MG63 (cell line): ENCODE data around the gene DUSP16. TPM values are rescaled to one million over a fixed set of nuclear protein-coding genes. Genes with fewer than 3 reads are reported as not detected.
"Not testable (repeated sequence)": the region's sequence is repeated elsewhere in the genome, so short reads cannot be mapped to it uniquely, and the experiment has no call there.

Source experiments
- DNase-seq: peaks from one replicate; pipeline ENCODE4 v3.0.0-alpha.2; 2020
- H3K27me3 ChIP-seq: fragments of 250-450 bp; sonication (Bioruptor Pico); 2 replicates; pipeline ENCODE4 v1.5.1; 2020; ENCODE audit warnings: mild to moderate bottlenecking, moderate library complexity
- H3K36me3 ChIP-seq: fragments of 250-450 bp; sonication (Bioruptor Pico); 2 replicates; pipeline ENCODE4 v1.5.1; 2020; ENCODE audit warnings: mild to moderate bottlenecking, moderate library complexity
- H3K4me3 ChIP-seq: fragments of 250-450 bp; sonication (Bioruptor Pico); 2 replicates; pipeline ENCODE4 v1.5.1; 2020; ENCODE audit warnings: mild to moderate bottlenecking, moderate library complexity
- H3K9me3 ChIP-seq: fragments of 250-450 bp; sonication (Bioruptor Pico); 2 replicates; pipeline ENCODE4 v1.5.1; 2020; ENCODE audit warnings: mild to moderate bottlenecking, moderate library complexity
- total RNA-seq: library from RNA; depleted of rRNA; stranded (reverse); fragments of >200 nt; shearing (Covaris generic); gene quantifications from 2 replicates; pipeline ENCODE4 v1.2.3, GENCODE V29; 2014; ENCODE audit warnings: low replicate concordance

The DUSP16 gene
- total RNA-seq, 1 experiment from 2014 or later = 11.5 TPM

DNA sequence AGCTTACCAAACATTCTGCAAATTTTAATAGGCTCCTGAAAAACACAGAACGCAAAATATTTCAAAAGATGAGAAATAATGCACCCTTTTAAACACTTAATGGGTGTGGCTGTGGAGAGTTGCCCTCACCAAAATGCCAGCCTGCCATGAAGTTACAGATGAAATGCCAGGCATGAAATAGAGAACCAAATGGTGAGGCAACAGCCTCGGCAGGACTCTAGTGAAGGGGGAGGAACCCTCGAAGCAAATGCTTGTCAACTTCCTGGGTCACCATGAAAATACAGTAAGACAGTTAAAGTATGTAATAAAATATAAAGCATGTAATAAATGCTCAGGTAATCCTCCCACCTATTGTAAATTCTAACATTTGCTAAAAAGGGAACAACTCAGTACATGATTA lies 24.1 kb downstream of the DUSP16 start:
- H3K9me3 ChIP-seq = no peaks in the 10 kb centered on the region
- no peaks in the 10 kb centered on the region for H3K36me3 ChIP-seq
- H3K27me3 ChIP-seq = no peaks in the 10 kb centered on the region
- no peak overlapping the region for H3K4me3 ChIP-seq
- DNase-seq = no peak

DNA sequence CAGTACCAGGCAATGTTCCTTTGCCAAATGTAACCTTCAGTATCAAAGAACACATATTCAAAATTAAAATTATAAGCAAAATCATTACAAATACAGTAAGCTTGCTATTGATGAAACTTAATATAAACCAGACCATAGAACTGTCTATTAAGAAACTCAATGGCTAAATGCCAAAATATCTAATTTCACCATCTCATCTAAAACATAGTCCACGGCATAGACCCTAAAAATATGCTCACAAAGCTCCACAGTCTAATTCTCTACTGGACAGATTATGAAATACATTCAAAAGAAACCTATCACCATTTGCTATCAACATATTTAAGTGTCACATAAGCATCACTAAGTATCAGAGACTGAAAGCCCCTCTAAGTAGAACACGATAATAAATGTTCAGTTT lies 25.2 kb downstream of the DUSP16 start:
- H3K36me3 ChIP-seq = no peaks in the 10 kb centered on the region
- no peaks in the 10 kb centered on the region for H3K9me3 ChIP-seq
- DNase-seq = no peak
- H3K27me3 ChIP-seq = no peaks in the 10 kb centered on the region
- H3K4me3 ChIP-seq = no peak overlapping the region

DNA sequence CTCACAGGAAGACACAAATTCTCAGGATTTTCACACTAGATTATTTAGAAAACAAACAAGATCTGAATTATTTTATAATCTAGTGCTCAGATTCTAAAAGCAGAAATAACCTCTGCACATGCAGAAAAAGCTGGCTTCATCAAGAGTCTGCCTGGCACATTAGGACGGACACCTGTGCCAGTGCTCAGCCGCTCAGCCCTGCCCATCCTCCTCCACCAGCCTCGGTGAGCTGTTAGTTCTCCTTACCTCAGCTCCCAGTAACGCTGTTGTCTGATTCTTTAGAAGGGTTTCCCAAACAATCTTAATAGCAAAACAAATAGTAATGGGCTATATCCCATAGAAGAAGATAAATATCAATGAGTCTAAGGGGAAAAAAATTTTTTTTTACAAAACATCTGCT lies 27.7 kb downstream of the DUSP16 start:
- H3K4me3 ChIP-seq = no peak overlapping the region

DNA sequence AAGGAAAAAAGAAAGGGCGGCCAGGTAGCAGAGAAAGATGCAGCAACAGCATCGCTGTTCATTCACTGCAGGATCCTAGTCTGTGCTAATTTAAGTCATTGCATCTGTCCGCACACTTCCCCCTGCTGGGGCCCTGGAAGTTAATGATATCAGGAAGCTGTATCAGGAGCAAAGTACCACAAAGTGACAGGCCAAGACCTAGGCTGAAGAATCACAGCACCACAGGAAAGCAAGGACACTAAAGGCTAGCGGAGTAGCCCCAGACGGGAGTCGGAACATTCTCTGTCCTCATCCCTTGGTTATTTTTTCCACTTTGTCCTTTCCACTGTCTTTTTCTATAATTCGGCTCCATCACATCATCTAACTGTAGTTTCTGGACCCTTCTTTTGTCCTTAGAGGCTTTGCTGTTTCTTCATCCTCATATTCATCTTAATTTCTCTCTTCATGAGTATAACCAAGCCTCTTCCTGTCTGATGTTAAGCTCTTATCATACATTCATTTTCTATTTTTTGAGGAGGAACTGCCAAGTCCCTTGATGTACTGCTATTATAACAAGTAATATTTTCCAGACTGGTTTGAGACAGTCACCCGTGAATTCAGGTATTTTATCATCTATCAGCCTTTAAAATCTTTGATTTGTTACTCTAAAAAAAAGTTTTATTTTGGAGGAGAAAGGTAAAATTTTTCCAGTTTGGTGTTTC lies 28.3 kb downstream of the DUSP16 start:
- Histone ChIP-seq H3K9me3 (no peaks in the 10 kb centered on the region), H3K27me3 (no peaks in the 10 kb centered on the region), H3K36me3 (peaks cover 6% of the 10 kb centered on the region; the same call in 1 of the 2 replicates), H3K4me3 (no peak overlapping the region)
- no peak for DNase-seq

More for the DNA sequence above, 27.7 kb downstream of the DUSP16 start:
- H3K36me3 ChIP-seq = peaks cover 3% of the 10 kb centered on the region; the same call in 1 of the 2 replicates
- DNase-seq = no peak
- H3K9me3 ChIP-seq = no peaks in the 10 kb centered on the region
- no peaks in the 10 kb centered on the region for H3K27me3 ChIP-seq

DNA sequence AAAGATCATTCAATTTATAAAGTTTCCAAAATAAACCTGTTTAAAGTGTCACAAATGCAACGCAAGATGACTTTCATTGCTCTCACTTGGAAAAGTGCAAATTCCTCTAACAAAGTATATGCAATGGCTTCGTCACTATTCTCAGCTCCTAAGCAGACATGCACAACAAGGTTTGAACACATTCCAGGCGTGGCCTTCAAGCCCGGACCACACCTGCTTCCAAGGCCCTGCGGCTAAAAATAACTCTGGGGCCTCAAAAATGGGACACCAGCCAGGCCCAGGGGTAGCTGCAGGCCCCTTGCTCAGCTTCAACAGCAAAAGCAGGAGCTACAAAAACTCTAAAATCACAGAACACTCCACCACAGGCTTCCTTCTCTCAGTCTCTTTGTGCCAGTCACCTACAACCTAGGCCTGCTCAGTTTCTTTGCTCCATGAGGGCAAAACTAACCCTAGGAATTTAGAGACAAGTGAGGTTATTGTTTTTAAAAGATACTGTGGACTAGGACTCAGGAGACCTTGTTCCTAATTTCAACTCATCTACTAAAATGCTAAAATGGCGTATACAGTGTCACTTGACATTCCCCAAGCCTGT lies 29.3 kb downstream of the DUSP16 start:
- H3K9me3 ChIP-seq = no peaks in the 10 kb centered on the region
- H3K36me3 ChIP-seq = peaks cover 6% of the 10 kb centered on the region; the same call in 1 of the 2 replicates
- H3K4me3 ChIP-seq = no peak overlapping the region
- no peak for DNase-seq
- H3K27me3 ChIP-seq = no peaks in the 10 kb centered on the region

DNA sequence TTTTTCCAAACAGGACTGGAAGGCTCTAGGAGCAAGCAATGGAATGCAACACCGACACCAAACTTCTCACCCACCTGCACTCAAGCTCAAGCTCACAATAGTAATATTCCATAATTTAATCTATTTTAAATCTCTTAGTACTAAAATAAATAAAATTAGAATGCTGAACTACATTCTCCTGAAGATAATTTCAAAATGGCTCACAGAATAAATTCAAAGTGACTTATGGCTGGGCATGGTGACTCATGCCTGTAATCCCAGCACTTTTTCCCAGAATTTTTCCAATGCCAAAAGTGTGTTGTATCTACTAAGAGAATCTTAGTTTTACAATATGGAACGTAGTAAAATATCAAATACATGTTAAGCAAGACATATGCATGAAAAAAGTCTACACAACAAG lies 31.5 kb downstream of the DUSP16 start:
- Histone ChIP-seq H3K4me3 (no peak overlapping the region), H3K9me3 (no peaks in the 10 kb centered on the region), H3K27me3 (no peaks in the 10 kb centered on the region), H3K36me3 (peaks cover 6% of the 10 kb centered on the region; the same call in 1 of the 2 replicates)
- no peak for DNase-seq

DNA sequence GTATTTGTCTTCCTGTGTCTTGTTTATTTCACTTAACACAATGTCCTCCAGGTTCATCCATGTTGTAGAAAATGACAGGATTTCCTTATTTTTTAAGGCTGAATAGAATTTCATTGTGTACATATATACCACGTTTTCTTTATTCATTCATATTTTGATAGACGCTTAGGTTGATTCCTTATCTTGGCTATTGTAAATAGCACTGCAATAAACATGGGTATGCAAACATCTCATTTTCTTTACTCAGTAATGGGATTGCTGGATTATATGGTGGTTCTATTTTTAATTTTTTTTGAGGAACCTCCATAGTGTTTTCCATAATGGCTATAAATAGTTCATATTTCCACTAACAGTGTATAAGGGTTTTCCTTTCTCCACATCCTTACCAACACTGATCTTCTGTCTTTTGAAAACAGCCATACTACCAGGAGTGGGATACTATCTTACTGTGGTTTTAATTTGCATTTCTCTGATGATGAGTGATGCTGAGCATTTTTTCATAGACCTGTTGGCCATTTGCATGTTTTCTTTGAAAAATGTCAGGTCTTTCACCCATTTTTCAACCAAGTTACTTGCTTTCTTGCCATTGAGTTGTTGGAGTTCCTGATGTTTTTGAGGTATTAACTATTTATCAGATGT lies 32.8 kb downstream of the DUSP16 start:
- no peaks in the 10 kb centered on the region for H3K27me3 ChIP-seq
- H3K4me3 ChIP-seq = no peak overlapping the region
- no peak for DNase-seq
- no peaks in the 10 kb centered on the region for H3K9me3 ChIP-seq
- H3K36me3 ChIP-seq = peaks cover 6% of the 10 kb centered on the region; the same call in 1 of the 2 replicates

DNA sequence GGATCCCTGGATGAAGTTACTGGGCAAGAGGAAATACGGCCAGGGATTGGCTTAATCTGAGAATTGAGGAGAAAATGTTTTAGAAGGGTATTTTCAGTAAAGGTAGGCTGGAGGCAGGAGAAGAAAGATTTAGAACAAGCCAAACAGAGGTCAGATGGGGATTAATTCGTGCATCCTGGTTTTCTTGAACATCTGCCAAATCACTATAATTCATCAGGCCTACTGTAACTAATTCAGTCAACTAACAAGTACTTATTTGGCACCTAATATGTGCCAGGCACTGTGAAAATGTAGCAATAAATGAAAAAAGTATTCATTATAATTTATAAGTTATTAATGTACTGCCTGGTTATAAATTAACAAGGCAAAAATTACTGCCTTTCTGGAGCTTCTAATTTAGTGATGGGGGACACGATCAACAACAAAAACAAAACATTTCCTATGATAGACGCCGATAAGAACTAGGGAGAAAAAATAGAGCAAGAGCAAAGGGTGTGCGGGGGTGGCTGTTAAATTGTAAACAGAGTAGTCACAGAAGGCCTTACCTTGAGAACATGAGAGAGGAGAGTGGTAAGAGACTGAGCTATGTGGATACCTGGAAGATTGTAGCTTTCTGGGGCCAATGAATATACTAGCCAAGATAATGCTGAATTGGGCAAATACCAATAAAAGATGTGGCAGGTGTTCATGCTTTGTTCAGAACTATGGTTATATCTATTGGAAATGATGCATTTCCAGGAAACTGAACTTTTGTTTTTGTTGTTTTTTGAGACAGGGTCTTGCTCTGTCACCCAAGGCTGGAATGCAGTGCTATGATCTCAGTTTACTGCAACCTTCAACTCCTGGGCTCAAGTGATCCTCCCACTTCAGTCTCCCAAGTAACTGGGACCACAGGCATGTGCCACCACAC lies 34.0 kb downstream of the DUSP16 start:
- H3K27me3 ChIP-seq = no peaks in the 10 kb centered on the region
- no peak overlapping the region for H3K4me3 ChIP-seq
- H3K36me3 ChIP-seq = peaks cover 6% of the 10 kb centered on the region; the same call in 1 of the 2 replicates
- no peaks in the 10 kb centered on the region for H3K9me3 ChIP-seq
- no peak for DNase-seq

DNA sequence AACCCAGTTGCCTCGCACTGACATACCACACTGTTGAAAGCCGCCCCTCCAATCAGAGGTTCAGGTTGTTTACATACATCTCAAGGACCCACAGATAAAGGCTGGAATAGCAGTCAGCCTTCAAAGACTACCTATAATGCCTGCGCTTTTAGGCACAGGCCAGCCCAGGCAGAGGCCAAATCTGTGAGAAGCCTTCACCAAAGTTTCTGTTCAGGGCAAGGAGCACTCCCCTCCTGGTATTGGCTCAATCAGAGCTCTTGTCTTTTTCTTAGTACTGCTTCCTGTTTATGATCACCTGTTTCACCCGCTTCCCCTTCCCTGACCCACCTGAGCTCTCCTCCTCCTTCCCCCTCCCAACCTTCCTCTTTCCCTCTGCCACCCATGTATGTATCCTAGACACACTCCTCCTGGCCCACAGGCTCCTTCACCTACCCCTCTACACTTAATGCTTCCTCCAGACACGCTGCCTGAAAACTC lies 34.8 kb downstream of the DUSP16 start:
- no peak for DNase-seq
- Histone ChIP-seq H3K27me3 (no peaks in the 10 kb centered on the region), H3K4me3 (no peak overlapping the region), H3K36me3 (peaks cover 6% of the 10 kb centered on the region; the same call in 1 of the 2 replicates), H3K9me3 (no peaks in the 10 kb centered on the region)

DNA sequence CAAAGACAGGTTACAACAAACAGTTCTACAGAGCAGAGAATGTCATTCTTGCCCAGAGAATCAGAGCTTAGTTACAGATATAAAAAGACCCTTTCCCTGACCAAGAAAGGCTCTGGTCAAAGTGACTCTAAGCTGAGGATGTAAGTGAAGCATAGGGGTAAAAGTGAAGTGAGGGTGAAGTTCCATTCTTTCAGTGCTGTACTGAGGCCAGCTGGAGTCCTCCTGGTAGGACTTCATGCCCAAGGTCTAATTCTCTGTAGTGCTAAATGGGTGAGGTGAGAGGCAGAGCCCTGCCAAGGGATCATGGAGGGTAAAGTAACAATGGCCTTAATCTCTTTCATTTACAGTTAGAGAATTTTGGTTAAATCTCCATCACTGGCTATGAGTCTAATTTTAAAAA lies 38.5 kb downstream of the DUSP16 start:
- Histone ChIP-seq H3K27me3 (no peaks in the 10 kb centered on the region), H3K4me3 (no peak overlapping the region), H3K9me3 (no peaks in the 10 kb centered on the region), H3K36me3 (no peaks in the 10 kb centered on the region)
- no peak for DNase-seq

DNA sequence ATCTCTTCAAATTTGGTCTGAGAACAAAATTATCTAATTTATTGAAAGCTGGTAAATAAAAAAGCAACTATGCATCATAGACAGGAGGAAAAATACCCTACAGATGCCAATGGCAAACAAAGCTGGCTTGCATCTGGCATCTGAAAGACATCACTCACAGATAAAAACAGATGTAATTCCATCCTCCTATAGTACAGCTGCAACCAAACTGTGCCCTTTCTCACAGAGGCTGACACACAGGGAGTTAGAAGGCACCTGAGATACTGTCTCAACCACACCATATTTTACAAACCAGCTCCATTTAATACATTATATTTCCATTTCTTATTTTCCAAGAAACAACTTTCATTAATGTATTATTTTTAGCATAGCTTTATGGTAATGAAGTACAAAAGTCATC lies 39.4 kb downstream of the DUSP16 start:
- Histone ChIP-seq H3K9me3 (no peaks in the 10 kb centered on the region), H3K36me3 (peaks cover 3% of the 10 kb centered on the region; the same call in 1 of the 2 replicates), H3K4me3 (no peak overlapping the region), H3K27me3 (no peaks in the 10 kb centered on the region)
- no peak for DNase-seq

DNA sequence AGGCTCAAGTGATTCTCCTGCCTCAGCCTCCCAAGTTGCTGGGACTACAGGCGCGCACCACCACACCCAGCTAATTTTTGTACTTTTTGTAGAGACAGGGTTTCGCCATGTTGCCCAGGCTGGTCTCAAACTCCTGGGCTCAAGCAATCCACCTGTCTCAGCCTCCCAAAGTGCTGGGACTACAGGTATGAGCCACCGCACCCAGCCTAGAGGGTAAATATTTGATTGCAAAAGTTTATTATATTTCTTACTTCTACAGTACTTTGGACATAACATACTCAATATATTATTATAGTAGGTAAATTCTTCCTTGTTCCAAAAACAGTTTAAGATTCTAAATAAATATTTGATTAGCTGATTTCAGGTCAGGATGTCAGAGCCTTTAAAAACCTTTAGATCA lies 40.0 kb downstream of the DUSP16 start:
- not testable (repeated sequence) for H3K36me3 ChIP-seq, H3K27me3 ChIP-seq, H3K9me3 ChIP-seq, DNase-seq, H3K4me3 ChIP-seq

DNA sequence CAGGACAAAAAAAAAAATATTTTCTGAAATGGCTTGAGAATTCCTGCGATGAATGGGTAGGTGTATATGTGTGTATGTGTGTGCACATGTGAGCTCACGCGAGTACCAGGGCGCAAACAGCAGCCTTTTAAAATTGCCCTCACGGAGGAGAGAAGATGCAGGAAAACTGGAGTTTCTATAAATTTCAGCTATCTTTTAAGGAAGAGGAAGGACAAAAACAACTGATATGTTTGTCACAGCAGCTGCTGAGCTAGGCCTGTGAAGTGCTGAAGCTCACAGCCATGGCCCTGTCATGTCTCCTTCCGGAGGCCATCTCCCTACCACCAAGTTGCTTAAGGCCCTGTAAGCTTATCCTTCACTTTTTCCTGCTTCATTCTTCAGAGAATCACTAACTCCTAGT lies 40.8 kb downstream of the DUSP16 start:
- peaks cover 3% of the 10 kb centered on the region; the same call in 1 of the 2 replicates for H3K36me3 ChIP-seq
- H3K27me3 ChIP-seq = no peaks in the 10 kb centered on the region
- no peaks in the 10 kb centered on the region for H3K9me3 ChIP-seq
- DNase-seq = no peak
- H3K4me3 ChIP-seq = no peak overlapping the region

DNA sequence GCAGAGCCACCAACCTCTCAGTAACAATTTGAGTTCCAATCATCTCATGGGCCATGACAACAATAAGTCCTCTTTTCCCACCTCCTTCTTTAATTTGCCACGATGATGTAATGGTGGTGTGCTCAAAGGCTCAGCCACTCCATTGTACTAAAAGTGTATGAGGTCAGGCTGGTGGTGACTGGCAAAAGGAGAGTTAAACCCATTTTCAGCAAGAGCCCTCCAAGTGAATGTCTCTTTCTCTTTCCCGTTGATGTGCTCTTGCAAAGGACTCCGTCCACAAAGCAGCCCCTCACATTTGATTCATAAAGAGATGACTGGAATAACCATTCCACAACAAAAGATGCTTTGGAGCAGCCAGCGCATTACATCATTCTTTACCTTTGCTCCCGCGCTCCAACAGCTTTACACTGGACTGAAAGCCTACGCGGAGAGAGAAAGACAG lies 41.6 kb downstream of the DUSP16 start:
- peaks cover 3% of the 10 kb centered on the region; the same call in 1 of the 2 replicates for H3K36me3 ChIP-seq
- no peaks in the 10 kb centered on the region for H3K27me3 ChIP-seq
- no peak for DNase-seq
- no peaks in the 10 kb centered on the region for H3K9me3 ChIP-seq
- H3K4me3 ChIP-seq = no peak overlapping the region

DNA sequence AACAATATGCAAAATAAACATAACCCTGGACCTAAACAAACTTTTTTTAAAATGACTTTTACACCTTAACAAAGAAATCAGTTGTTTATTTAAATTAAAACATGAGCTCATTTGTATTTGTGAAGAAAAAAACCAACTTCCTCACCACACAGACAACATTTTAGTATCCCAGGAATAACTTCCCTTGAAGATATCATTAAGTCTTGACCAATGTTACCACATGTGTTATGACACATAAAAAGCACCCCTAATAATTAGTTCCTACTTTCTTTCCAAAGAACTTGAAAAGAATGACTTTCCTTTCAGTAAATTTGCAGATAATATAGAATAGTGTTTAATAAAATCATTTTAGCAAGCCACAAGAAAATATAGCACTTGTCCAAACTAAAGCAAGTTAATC lies 42.4 kb downstream of the DUSP16 start:
- Histone ChIP-seq H3K4me3 (no peak overlapping the region), H3K27me3 (no peaks in the 10 kb centered on the region), H3K36me3 (peaks cover 3% of the 10 kb centered on the region; the same call in 1 of the 2 replicates), H3K9me3 (no peaks in the 10 kb centered on the region)
- DNase-seq = no peak

DNA sequence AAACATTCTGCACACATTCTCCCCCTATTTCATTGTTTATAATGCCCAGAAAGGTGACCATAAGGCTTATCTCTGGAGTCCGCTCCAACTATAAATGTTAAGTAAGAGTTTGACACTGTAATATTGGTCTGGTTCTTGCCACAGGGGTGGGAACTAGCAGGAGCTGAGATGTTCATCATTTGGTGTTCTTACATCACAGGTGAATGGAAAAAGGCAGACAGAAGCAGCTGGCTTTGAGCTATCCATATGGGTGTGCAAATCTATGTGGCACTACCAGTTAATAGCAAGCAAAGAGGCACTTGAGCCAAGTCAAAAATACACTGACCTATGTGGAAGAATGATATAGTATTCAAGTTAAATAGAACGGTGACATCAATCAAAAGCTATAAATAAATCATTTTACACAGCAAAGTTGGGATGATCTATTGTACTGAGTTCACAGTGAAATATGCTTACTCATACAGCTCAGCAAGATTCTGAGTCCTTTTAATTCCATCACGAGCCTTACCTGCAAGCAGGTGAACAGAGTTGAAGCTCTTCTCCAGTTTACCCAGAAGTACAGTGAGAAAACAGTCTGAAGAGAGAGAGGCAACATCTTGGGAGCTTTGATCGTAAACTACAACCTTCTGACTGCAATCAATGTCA lies 43.2 kb downstream of the DUSP16 start:
- Histone ChIP-seq H3K27me3 (no peaks in the 10 kb centered on the region), H3K9me3 (no peaks in the 10 kb centered on the region), H3K4me3 (no peak overlapping the region), H3K36me3 (peaks cover 3% of the 10 kb centered on the region; the same call in 1 of the 2 replicates)
- DNase-seq = no peak
